HepG2 (cell line): ENCODE data around the gene MAPK13. TPM values are rescaled to one million over a fixed set of nuclear protein-coding genes. Genes with fewer than 3 reads are reported as not detected.

Experiments used
- CBX1 ChIP-seq: IDR thresholded peaks from one replicate; pipeline ENCODE4 v1.6.1; 2016; ENCODE audit warnings: antibody characterized with exemption, low read depth
- ELF4 ChIP-seq: sonication (generic); formaldehyde crosslinking; IDR thresholded peaks from 2 replicates; pipeline ENCODE4 v1.5.0; 2020; ENCODE audit warnings: missing genetic modification reagents, mild to moderate bottlenecking, moderate library complexity, borderline replicate concordance
- HES4 ChIP-seq: sonication (generic); formaldehyde crosslinking; IDR thresholded peaks from 2 replicates; pipeline ENCODE4 v1.9.0; 2021; ENCODE audit warnings: mild to moderate bottlenecking, missing genetic modification reagents, borderline replicate concordance
- HNRNPL ChIP-seq: fragments of 200-400 bp; formaldehyde crosslinking; IDR thresholded peaks from 2 replicates; pipeline ENCODE4 v1.6.1; 2017; ENCODE audit warnings: mild to moderate bottlenecking, low read depth, low read length
- MAZ ChIP-seq, 2 experiments: sonication (generic) in 1 of 2; formaldehyde crosslinking in 1 of 2; IDR thresholded peaks; 2 replicates each; pipeline versions ENCODE4 v1.5.0 to v1.6.1; 2012 to 2020; ENCODE audit warnings: low read depth in 2 of 2, mild to moderate bottlenecking in 2 of 2, borderline replicate concordance in 1 of 2, improper control_type of control experiment in 1 of 2, low read length in 1 of 2, missing genetic modification reagents in 1 of 2, moderate library complexity in 1 of 2
- NFYC ChIP-seq: IDR thresholded peaks from 2 replicates; pipeline ENCODE4 v1.6.1; 2016; ENCODE audit warnings: missing genetic modification reagents, missing compliant biosample characterization
- SAFB2 ChIP-seq: sonication (generic); formaldehyde crosslinking; IDR thresholded peaks from 2 replicates; pipeline ENCODE4 v1.5.1; 2020; ENCODE audit warnings: missing genetic modification reagents, low read depth, mild to moderate bottlenecking, borderline replicate concordance
- TCF12 ChIP-seq, 2 experiments: fragments of 450-650 bp in 1 of 2; sonication (generic) in 1 of 2; formaldehyde crosslinking in 1 of 2; IDR thresholded peaks; 2 replicates each; pipeline versions ENCODE4 v1.6.1 to v1.8.0; 2017 to 2022; ENCODE audit warnings: antibody characterized with exemption in 1 of 2, mild to moderate bottlenecking in 1 of 2, missing genetic modification reagents in 1 of 2, moderate library complexity in 1 of 2
- ZBTB10 ChIP-seq: sonication (generic); formaldehyde crosslinking; IDR thresholded peaks from 2 replicates; pipeline ENCODE4 v1.4.0; 2020; ENCODE audit warnings: missing genetic modification reagents, borderline replicate concordance
- ZIK1 ChIP-seq: sonication (generic); formaldehyde crosslinking; IDR thresholded peaks from 2 replicates; pipeline ENCODE4 v1.5.0; 2020; ENCODE audit warnings: mild to moderate bottlenecking, low read depth, missing genetic modification reagents, borderline replicate concordance
- ZNF235 ChIP-seq: sonication (generic); formaldehyde crosslinking; IDR thresholded peaks from 2 replicates; pipeline ENCODE4 v1.8.1; 2023; ENCODE audit warnings: mild to moderate bottlenecking, missing genetic modification reagents, borderline replicate concordance
- ZNF496 ChIP-seq: sonication (generic); formaldehyde crosslinking; IDR thresholded peaks from 2 replicates; pipeline ENCODE4 v1.8.1; 2023; ENCODE audit warnings: mild to moderate bottlenecking, moderate library complexity, missing genetic modification reagents; ENCODE audit not compliant: insufficient replicate concordance
- ZNF558 ChIP-seq: sonication (generic); formaldehyde crosslinking; IDR thresholded peaks from 2 replicates; pipeline ENCODE4 v1.9.0; 2022; ENCODE audit warnings: mild to moderate bottlenecking, missing genetic modification reagents, borderline replicate concordance
- ZNF75D ChIP-seq: sonication (generic); formaldehyde crosslinking; IDR thresholded peaks from 2 replicates; pipeline ENCODE4 v1.8.1; 2023; ENCODE audit warnings: missing genetic modification reagents, mild to moderate bottlenecking, borderline replicate concordance
- polyA plus RNA-seq, 8 experiments: library from polyadenylated mRNA; depleted of rRNA in 3 of 8; stranded (reverse) in 7 of 8; unstranded in 1 of 8; fragments of >200 nt; fragmentation: Illumina TruSeq in 4 of 8; extraction: Trizol in 4 of 8; gene quantifications; 2 replicates each; pipeline versions ENCODE4 v1.2.1 to v1.2.3, GENCODE V29; 2011 to 2016; ENCODE audit warnings: low read depth in 4 of 8, missing spikeins in 1 of 8, mixed read lengths in 1 of 8; ENCODE audit not compliant: insufficient read depth in 1 of 8
- total RNA-seq, 5 experiments: library from RNA; depleted of rRNA; stranded (reverse); fragments of >200 nt; fragmentation: Illumina TruSeq; extraction: Trizol; gene quantifications; 2 replicates each; pipeline ENCODE4 v1.2.3, GENCODE V29; 2016; ENCODE audit warnings: low read depth in 1 of 5
- TF ChIP-seq, protein P1 (sequence below): sonication (generic); formaldehyde crosslinking; IDR thresholded peaks from 2 replicates; pipeline ENCODE4 v1.5.1; 2020; ENCODE audit warnings: mild to moderate bottlenecking, missing genetic modification reagents, moderate library complexity
- TF ChIP-seq, protein P2 (sequence below): sonication (generic); formaldehyde crosslinking; conservative IDR thresholded peaks from 2 replicates; pipeline ENCODE4 v1.4.0; 2020; ENCODE audit warnings: missing genetic modification reagents
- TF ChIP-seq, protein P3 (sequence below): sonication (generic); formaldehyde crosslinking; IDR thresholded peaks from 2 replicates; pipeline ENCODE4 v1.5.0; 2020; ENCODE audit warnings: missing genetic modification reagents, mild to moderate bottlenecking, borderline replicate concordance

The MAPK13 gene
- total and polyA plus RNA-seq, 2 of the 13 experiments (the other 11 are each of a cell fraction or from before 2014, with no cell fraction given), result 12.7 to 43.4 TPM

GRCh38 chr6:36132246-36132895, 2.1 kb downstream of the MAPK13 start (continued):
- TF ChIP-seq, protein P1, sequence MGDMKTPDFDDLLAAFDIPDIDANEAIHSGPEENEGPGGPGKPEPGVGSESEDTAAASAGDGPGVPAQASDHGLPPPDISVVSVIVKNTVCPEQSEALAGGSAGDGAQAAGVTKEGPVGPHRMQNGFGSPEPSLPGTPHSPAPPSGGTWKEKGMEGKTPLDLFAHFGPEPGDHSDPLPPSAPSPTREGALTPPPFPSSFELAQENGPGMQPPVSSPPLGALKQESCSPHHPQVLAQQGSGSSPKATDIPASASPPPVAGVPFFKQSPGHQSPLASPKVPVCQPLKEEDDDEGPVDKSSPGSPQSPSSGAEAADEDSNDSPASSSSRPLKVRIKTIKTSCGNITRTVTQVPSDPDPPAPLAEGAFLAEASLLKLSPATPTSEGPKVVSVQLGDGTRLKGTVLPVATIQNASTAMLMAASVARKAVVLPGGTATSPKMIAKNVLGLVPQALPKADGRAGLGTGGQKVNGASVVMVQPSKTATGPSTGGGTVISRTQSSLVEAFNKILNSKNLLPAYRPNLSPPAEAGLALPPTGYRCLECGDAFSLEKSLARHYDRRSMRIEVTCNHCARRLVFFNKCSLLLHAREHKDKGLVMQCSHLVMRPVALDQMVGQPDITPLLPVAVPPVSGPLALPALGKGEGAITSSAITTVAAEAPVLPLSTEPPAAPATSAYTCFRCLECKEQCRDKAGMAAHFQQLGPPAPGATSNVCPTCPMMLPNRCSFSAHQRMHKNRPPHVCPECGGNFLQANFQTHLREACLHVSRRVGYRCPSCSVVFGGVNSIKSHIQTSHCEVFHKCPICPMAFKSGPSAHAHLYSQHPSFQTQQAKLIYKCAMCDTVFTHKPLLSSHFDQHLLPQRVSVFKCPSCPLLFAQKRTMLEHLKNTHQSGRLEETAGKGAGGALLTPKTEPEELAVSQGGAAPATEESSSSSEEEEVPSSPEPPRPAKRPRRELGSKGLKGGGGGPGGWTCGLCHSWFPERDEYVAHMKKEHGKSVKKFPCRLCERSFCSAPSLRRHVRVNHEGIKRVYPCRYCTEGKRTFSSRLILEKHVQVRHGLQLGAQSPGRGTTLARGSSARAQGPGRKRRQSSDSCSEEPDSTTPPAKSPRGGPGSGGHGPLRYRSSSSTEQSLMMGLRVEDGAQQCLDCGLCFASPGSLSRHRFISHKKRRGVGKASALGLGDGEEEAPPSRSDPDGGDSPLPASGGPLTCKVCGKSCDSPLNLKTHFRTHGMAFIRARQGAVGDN, result no peak
- TF ChIP-seq CBX1 (no peak), ZBTB10 (CRISPR knock-in tag) (no peak), ZNF75D (CRISPR knock-in tag) (0 out of 2 replicates have a peak, but pooled peaks have one; percentile 13), HES4 (CRISPR knock-in tag) (no peak), MAZ (IDR thresholded peaks at IDR 0.05; ENCODE audit: borderline replicate concordance, low read depth, low read length) (no peak), MAZ (CRISPR knock-in tag; IDR thresholded peaks at IDR 0.05; ENCODE audit: low read depth) (no peak), SAFB2 (CRISPR knock-in tag) (no peak), ZNF558 (CRISPR knock-in tag) (no peak; the same call in 1 of the 2 replicates), NFYC (no peak), TCF12 (IDR thresholded peaks at IDR 0.05) (no peak), TCF12 (CRISPR knock-in tag; IDR thresholded peaks at IDR 0.05) (no peak), HNRNPL (no peak), ZIK1 (CRISPR knock-in tag) (no peak), ZNF235 (CRISPR knock-in tag) (no peak), ELF4 (no peak), ZNF496 (no peak)
- TF ChIP-seq, protein P2, sequence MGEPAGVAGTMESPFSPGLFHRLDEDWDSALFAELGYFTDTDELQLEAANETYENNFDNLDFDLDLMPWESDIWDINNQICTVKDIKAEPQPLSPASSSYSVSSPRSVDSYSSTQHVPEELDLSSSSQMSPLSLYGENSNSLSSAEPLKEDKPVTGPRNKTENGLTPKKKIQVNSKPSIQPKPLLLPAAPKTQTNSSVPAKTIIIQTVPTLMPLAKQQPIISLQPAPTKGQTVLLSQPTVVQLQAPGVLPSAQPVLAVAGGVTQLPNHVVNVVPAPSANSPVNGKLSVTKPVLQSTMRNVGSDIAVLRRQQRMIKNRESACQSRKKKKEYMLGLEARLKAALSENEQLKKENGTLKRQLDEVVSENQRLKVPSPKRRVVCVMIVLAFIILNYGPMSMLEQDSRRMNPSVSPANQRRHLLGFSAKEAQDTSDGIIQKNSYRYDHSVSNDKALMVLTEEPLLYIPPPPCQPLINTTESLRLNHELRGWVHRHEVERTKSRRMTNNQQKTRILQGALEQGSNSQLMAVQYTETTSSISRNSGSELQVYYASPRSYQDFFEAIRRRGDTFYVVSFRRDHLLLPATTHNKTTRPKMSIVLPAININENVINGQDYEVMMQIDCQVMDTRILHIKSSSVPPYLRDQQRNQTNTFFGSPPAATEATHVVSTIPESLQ, result no peak
- TF ChIP-seq, protein P3, sequence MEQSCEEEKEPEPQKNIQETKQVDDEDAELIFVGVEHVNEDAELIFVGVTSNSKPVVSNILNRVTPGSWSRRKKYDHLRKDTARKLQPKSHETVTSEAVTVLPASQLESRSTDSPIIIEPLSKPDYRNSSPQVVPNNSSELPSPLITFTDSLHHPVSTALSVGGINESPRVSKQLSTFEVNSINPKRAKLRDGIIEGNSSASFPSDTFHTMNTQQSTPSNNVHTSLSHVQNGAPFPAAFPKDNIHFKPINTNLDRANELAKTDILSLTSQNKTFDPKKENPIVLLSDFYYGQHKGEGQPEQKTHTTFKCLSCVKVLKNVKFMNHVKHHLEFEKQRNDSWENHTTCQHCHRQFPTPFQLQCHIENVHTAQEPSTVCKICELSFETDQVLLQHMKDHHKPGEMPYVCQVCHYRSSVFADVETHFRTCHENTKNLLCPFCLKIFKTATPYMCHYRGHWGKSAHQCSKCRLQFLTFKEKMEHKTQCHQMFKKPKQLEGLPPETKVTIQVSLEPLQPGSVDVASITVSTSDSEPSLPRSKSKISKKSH (CRISPR knock-in tag), result 0 out of 2 replicates have a peak, but pooled peaks have one; percentile 66
